Measurements from ENCODE around the gene DTNB.
"Not testable (repeated sequence)": the region's sequence is repeated elsewhere in the genome, so short reads cannot be mapped to it uniquely, and the experiment has no call there.

DTNB gene

GRCh38 chr2:25673300-25674076, at the start of gene DTNB:
Gene DTNB (minus strand): TSS chr2:25673577. CDS start chr2:25652660, 20,917 bp downstream.
- peak; percentile 57 to 58 for DNase-seq (ENCODE audit: low read depth in 2 of 2)

GRCh38 chr2:25722224-25722623, 48.8 kb upstream of the DTNB start:
- no peak for DNase-seq (ENCODE audit: low read depth in 2 of 2)

- DNase-seq (ENCODE audit: low read depth in 2 of 2): no peak
Observed at GRCh38 chr2:25720575-25720974, 47.2 kb upstream of the DTNB start.

- no peak for DNase-seq (ENCODE audit: low read depth in 2 of 2)
Observed at GRCh38 chr2:25714740-25715139, 41.4 kb upstream of the DTNB start.

DNA sequence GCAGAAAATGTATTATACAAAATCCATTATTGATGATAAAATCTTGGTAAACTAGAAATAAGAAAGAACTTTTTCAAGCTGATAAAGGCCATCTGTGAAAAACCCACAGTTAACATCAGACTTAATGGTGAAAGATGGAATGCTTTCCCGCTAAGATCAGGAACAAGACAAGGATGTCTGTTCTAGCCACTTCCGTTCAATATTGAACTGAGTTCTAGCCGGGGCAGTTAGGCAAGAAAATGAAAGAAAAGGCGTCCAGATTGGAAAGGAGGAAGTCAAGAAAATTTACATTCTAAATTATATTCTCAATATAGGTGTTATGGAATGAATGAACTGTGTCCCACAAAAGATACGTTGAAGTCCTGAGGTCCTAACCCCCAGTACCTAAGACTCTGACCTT, 39.1 kb upstream of the DTNB start:
- no peak for DNase-seq (ENCODE audit: low read depth in 2 of 2)

DNA sequence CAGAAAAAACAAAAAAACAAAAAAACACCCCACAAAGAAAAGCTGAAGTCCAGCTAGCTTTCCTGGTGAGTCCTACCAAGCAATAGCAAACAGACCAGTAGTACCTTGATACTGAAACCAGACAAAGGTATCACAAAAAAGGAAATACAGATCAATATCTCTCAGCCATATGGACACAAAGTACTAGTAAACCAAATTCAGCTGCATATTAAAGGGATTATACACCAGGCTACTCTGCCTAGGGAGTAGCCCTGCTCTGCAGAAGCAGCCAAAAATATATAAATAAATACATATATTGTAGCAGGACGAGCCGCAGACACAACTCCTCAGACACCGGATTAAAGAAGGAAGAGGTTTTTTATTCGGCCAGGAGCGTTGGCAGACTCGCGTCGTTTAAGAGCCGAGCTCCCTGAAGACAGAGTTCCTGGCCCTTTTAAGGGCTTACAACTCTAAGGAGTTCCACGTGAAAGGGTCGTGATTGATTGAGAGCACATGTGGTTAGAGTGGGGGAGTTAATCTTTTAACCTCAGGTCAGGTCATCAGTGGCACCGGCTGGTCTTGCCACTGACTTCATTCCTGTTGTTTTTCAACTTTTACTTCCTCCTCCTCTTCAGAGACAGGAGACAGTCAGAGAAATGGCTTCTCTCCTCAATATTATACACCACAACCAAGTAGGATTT, 38.4 kb upstream of the DTNB start:
- DNase-seq (ENCODE audit: low read depth in 2 of 2): no peak

- no peak for DNase-seq (ENCODE audit: low read depth in 2 of 2)
Observed at GRCh38 chr2:25710750-25711149, 37.4 kb upstream of the DTNB start.

DNA sequence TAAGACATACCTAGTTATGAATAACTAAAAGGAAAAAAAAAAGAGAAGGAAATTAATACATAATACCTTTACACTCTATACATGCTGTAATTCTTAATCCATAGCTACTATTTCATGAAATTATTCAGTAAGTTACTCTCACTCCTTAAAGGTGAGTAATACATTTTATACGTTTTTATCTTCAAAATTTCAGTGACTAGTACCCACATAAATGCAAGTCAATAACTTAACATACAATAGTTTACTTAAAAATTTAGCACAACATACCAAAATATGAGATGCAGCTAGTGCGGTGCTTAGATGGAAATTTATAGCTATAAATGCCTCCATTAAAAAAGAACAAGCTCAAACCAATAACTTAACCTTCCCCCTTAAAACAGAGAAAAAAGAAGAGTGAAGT, 36.0 kb upstream of the DTNB start:
- DNase-seq (ENCODE audit: low read depth in 2 of 2): no peak

- DNase-seq (ENCODE audit: low read depth in 2 of 2): no peak
Observed at GRCh38 chr2:25707927-25708590, 34.7 kb upstream of the DTNB start.

- DNase-seq (ENCODE audit: low read depth in 2 of 2): not testable (repeated sequence)
Observed at GRCh38 chr2:25705575-25705974, 32.2 kb upstream of the DTNB start.

DNA sequence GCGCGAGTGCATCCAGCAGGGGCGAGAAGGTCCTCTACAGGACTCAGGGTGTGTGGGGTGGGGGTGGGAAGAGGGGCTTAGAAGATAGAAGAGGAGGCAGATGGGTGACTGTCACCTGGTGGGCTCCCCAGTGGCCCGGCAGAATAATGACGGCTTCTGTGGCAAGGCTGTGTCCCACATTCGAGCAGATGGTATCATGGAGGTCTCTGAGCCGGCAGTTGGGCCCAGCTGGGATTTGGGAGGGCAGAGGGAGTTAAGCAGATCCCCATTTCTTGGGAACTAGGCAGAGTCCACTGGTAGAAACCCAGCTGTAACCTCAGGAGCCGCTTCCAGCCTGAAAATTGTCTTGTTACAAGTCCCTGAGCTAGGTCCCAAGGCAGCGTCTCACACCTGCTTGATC, 28.4 kb upstream of the DTNB start:
- DNase-seq (ENCODE audit: low read depth in 2 of 2): no peak

DNA sequence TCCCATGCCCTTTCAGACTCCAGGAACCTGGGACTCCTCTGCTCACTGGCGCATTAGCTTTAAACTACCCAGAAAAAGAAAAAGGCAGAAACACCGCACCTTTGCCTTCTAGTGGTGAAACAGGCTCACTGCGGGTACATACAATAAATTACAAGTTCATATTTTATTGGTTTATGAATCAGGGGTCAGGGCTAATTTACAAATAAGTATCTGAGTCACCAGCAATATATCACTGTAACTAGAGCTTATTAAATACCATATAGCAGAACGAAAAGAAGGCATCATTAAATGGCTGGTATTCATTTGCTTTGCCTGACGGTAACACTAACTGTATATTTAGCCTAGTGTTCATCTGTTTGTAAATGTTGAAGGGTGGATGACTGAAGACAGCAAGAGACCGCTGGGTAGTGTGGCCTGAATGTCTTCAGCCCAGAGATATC, 26.9 kb upstream of the DTNB start:
- DNase-seq (ENCODE audit: low read depth in 2 of 2): peak in 1 of 2 donors; percentile 2

GRCh38 chr2:25699216-25699615, 25.8 kb upstream of the DTNB start:
- DNase-seq (ENCODE audit: low read depth in 2 of 2): no peak

- DNase-seq (ENCODE audit: low read depth in 2 of 2): no peak
Observed at GRCh38 chr2:25698752-25699151, 25.4 kb upstream of the DTNB start.

GRCh38 chr2:25697559-25698341, 24.4 kb upstream of the DTNB start:
- no peak for DNase-seq (ENCODE audit: low read depth in 2 of 2)

DNA sequence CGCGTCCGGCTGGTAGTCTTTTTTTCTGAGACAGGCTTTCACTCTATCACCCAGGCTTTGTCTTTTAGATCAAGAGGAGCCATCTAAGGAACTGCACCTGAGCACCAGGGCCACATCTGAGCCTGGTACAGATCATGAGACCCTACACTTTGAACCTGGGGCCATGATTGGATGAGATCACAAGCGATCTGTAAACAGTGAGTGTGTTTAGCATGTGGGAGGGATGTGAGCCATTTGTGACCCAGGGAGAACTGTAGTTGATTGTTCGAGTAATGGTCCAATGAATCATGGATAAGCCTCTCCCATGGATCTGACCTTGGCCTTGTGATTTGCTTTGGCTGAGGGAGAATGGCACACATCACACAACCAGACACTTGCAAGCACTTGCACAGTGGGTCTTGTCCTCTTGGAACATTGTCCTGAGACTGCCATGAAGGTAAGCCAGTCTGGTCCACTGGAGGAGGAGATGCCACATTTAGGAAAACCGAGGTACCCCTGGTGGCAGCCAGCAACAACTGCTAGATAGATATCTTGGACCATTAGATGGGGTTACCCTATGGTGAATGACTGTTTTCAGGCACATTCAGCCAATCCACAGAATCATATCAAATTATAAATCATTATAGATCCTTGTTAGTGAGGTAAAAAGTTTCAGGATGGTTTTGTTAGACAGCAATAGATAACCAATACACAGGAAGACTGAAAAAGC, 19.5 kb upstream of the DTNB start:
- DNase-seq (ENCODE audit: low read depth in 2 of 2): no peak

DNA sequence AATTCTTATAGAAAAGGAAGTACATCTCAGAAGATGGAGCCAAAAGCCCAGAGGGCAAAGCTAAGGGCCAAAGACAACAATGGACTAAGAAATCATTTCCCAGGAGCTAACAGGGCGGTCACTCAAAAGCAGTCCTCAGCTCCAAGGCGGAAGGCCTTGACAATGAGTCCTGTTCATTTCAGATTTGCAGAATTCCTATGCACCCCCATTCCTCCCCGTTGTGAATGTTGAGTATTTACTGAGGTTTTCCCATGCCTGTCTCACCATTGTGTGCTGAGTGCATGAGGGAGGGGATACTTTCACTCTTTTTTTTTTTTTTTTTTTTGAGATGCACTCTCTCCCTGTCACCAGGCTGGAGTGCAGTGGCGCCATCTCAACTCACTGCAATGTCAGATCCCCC, 18.8 kb upstream of the DTNB start:
- DNase-seq (ENCODE audit: low read depth in 2 of 2): no peak

GRCh38 chr2:25690058-25690457, 16.7 kb upstream of the DTNB start:
- DNase-seq (ENCODE audit: low read depth in 2 of 2): no peak

GRCh38 chr2:25688236-25688635, 14.9 kb upstream of the DTNB start:
- no peak for DNase-seq (ENCODE audit: low read depth in 2 of 2)

- no peak for DNase-seq (ENCODE audit: low read depth in 2 of 2)
Observed at GRCh38 chr2:25685741-25686140, 12.4 kb upstream of the DTNB start.

All from stimulated activated CD4-positive, alpha-beta T cell treated with anti-CD3 and anti-CD28 coated beads, Interleukin-1b, Interleukin-23, amount 100 ng/mL, for 1 hour (primary cell).